Left ventricle myocardium inferior (tissue), 1 donor: Measurements from ENCODE around the gene MAEL. TPM values are rescaled to one million over a fixed set of nuclear protein-coding genes. Genes with fewer than 3 reads are reported as not detected.

Experiments
- DNase-seq: peaks from one replicate; pipeline ENCODE4 v3.0.0-alpha.2; 2020
- H3K27ac ChIP-seq: fragments of 200-600 bp; replicated peaks from 2 replicates; pipeline ENCODE4 v1.8.0; 2021
- H3K27me3 ChIP-seq: fragments of 200-600 bp; 2 replicates; pipeline ENCODE4 v1.8.0; 2021; ENCODE audit warnings: low read depth
- H3K36me3 ChIP-seq: fragments of 200-600 bp; 2 replicates; pipeline ENCODE4 v1.8.0; 2021
- H3K4me1 ChIP-seq: fragments of 200-600 bp; 2 replicates; pipeline ENCODE4 v1.8.0; 2021
- H3K4me3 ChIP-seq: fragments of 200-600 bp; 2 replicates; pipeline ENCODE4 v1.8.0; 2021; ENCODE audit warnings: mild to moderate bottlenecking, moderate library complexity
- H3K9me3 ChIP-seq: fragments of 200-600 bp; replicated peaks from 2 replicates; pipeline ENCODE4 v1.8.0; 2021
- CTCF ChIP-seq: fragments of 200-600 bp; IDR thresholded peaks from 2 replicates; pipeline ENCODE4 v1.8.0; 2021; ENCODE audit warnings: antibody characterized with exemption, mild to moderate bottlenecking, borderline replicate concordance
- intact Hi-C: fragments of 100-400 bp; cut with micrococcal nuclease; formaldehyde crosslinking; loops from one replicate; pipeline ENCODE4 v1.11.0; 2022
- total RNA-seq: library from RNA; stranded (reverse); fragmentation: NEBNext Ultra II Directional; extraction: Animal tissue kit (Norgen Biotek cat#: 25700); gene quantifications from one replicate; pipeline ENCODE4 v1.2.1, GENCODE V29; 2021
- donor health status: DM: no; HTN: yes; CAD: no; lungs with severe emphysema.

MAEL gene
- total RNA-seq, 1 donor from 2014 or later, result 1.4 TPM

- Histone ChIP-seq H3K27me3 (peaks cover 7% of the 10 kb centered on the region), H3K9me3 (no peaks in the 10 kb centered on the region), H3K4me1 (peaks cover 4% of the 10 kb centered on the region), H3K4me3 (no peak overlapping the region), H3K36me3 (no peaks in the 10 kb centered on the region), H3K27ac (no peak overlapping the region)
- intact Hi-C loops, result loop anchor here (5.0 kb wide), 2 partner anchors 377 to 472 kb away; no protein-coding TSS in a partner anchor
- DNase-seq, result no peak
- no peak for TF ChIP-seq CTCF
Observed at GRCh38 chr1:167065471-167065870, 76.4 kb downstream of the MAEL start.

GRCh38 chr1:167066333-167067122 lies 77.4 kb downstream of the MAEL start:
- no peak overlapping the region for H3K27ac ChIP-seq
- peak; percentile 72 for DNase-seq
- H3K9me3 ChIP-seq, result no peaks in the 10 kb centered on the region
- H3K27me3 ChIP-seq, result peaks cover 7% of the 10 kb centered on the region
- H3K4me3 ChIP-seq, result peak overlapping the region; percentile 42
- TF ChIP-seq CTCF, result peak; percentile 98
- H3K36me3 ChIP-seq, result no peaks in the 10 kb centered on the region
- peaks cover 4% of the 10 kb centered on the region for H3K4me1 ChIP-seq
- intact Hi-C loops, result loop anchor here (5.0 kb wide), 2 partner anchors 376 to 471 kb away; no protein-coding TSS in a partner anchor

DNA sequence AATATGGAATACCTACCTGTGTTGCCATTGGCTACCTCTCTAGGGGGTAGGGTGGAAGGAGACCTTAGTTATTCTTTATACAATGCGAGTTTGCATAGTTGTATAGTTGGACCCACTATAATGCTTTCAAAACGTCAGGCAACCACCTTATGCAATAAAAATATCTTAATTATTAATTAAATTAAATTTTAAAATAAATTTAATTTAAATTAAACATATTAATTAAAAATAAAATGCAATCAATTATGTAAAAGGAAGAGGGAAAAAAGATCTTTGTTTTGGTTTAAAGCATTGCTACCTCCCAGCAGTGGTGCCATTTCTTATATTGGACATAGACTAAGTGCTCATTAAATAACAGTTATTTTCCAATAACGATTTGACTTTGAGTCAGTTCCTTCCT lies 78.8 kb downstream of the MAEL start:
- H3K4me1 ChIP-seq, result peaks cover 4% of the 10 kb centered on the region
- H3K27me3 ChIP-seq, result peaks cover 7% of the 10 kb centered on the region
- no peaks in the 10 kb centered on the region for H3K36me3 ChIP-seq
- no peak for TF ChIP-seq CTCF
- no peak for DNase-seq
- H3K4me3 ChIP-seq, result no peak overlapping the region
- H3K27ac ChIP-seq, result no peak overlapping the region
- no peaks in the 10 kb centered on the region for H3K9me3 ChIP-seq
- intact Hi-C loops, result loop anchor here (5.0 kb wide), 2 partner anchors 374 to 469 kb away; no protein-coding TSS in a partner anchor

DNA sequence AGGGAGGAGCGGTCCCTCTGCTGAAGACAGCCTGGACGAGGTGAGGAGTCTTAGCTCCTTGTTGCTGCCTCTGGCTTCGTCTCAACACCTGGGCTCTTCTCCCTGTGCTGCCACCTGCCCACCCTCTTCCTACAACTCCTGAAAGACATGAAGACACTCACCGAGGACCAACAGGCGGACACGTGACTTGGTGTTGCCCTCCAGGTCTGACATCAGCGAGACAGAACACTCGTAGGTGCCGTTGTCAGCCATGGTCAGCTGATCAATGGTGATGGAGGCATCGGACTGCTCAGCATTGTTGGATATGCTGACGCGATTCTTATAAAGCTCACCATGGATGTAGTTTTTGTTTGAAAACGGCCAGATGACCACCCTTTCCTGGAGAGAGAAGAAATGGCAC lies 79.7 kb downstream of the MAEL start:
- Histone ChIP-seq H3K4me1 (peaks cover 4% of the 10 kb centered on the region), H3K4me3 (no peak overlapping the region), H3K36me3 (no peaks in the 10 kb centered on the region), H3K27ac (no peak overlapping the region), H3K9me3 (no peaks in the 10 kb centered on the region), H3K27me3 (peaks cover 7% of the 10 kb centered on the region)
- no peak for TF ChIP-seq CTCF
- intact Hi-C loops, result loop anchor here (5.0 kb wide), 2 partner anchors 374 to 469 kb away; no protein-coding TSS in a partner anchor
- no peak for DNase-seq

DNA sequence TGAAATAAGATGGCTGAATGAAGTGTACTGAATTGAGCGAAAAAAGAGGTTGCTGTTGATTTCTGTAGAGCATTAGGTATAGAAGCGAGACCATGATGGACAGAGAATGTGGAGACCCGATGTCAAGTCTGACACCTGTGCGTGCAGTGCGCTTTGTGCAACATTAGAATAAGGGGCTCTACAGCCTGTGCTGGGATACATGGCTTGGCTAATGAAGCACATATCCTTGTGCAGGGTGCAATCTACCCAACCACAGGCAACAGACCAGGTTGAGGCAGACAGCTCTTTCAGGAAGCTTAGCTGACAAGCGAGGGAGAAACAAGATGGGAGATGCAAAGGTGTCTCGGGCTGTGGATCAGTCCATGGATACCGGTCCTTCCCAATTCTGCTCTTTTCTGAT lies 82.2 kb downstream of the MAEL start:
- Histone ChIP-seq H3K36me3 (no peaks in the 10 kb centered on the region), H3K9me3 (no peaks in the 10 kb centered on the region), H3K4me3 (no peak overlapping the region), H3K27me3 (peaks cover 2% of the 10 kb centered on the region), H3K4me1 (peaks cover 4% of the 10 kb centered on the region), H3K27ac (no peak overlapping the region)
- no peak for TF ChIP-seq CTCF
- intact Hi-C loops, result no loop called here
- no peak for DNase-seq

Other genes with a start within 250 kb of the MAEL start
- gene POGK, start 149.8 kb upstream of the MAEL start, total RNA-seq, result 14.1 TPM
- gene TADA1, start 113.0 kb upstream of the MAEL start, total RNA-seq, result 10.2 TPM
- gene ILDR2, start 13.7 kb upstream of the MAEL start, total RNA-seq, result 3.6 TPM
- 0.91 TPM for gene GPA33, start 101.1 kb downstream of the MAEL start, total RNA-seq
- 177 TPM for gene STYXL2, start 104.8 kb downstream of the MAEL start, total RNA-seq
- gene POU2F1, start 231.6 kb downstream of the MAEL start, total RNA-seq, result 7.5 TPM